Heart right ventricle (tissue), 16 donors: Measurements from ENCODE around the gene NFIB. TPM values are rescaled to one million over a fixed set of nuclear protein-coding genes. Genes with fewer than 3 reads are reported as not detected.

ENCODE experiments used
- ATAC-seq, 8 donors: fragments of 200-7000 bp; cut with Tn5 transposase; one replicate each; pipeline ENCODE4 v1.9.1; 2020; ENCODE audit warnings: mild to moderate bottlenecking in 8 of 8, moderate library complexity in 8 of 8, moderate number of reproducible peaks in 1 of 8
- DNase-seq, 2 donors: peaks; one replicate each; pipeline ENCODE4 v3.0.0-alpha.2; 2020
- H3K27ac ChIP-seq, 10 donors: fragments of 200-600 bp; sonication (generic) in 2 of 10; one replicate each; pipeline versions ENCODE4 v1.5.0 to v1.8.0; 2020 to 2022; ENCODE audit warnings: mild to moderate bottlenecking in 3 of 10
- H3K27me3 ChIP-seq, 7 donors: fragments of 200-600 bp; one replicate each; pipeline ENCODE4 v1.8.0; 2021 to 2022; ENCODE audit warnings: mild to moderate bottlenecking in 2 of 7
- H3K36me3 ChIP-seq, 9 donors: fragments of 200-600 bp; sonication (generic) in 1 of 9; one replicate each; pipeline versions ENCODE4 v1.5.0 to v1.8.0; 2020 to 2022; ENCODE audit warnings: mild to moderate bottlenecking in 2 of 9
- H3K4me1 ChIP-seq, 9 donors: fragments of 200-600 bp; sonication (generic) in 1 of 9; one replicate each; pipeline versions ENCODE4 v1.5.0 to v1.8.0; 2020 to 2022; ENCODE audit warnings: mild to moderate bottlenecking in 4 of 9
- H3K4me3 ChIP-seq, 10 donors: fragments of 200-600 bp; sonication (generic) in 2 of 10; one replicate each; pipeline versions ENCODE4 v1.5.0 to v1.8.0; 2020 to 2022; ENCODE audit warnings: mild to moderate bottlenecking in 7 of 10, moderate library complexity in 2 of 10
- H3K9me3 ChIP-seq, 11 donors: fragments of 200-600 bp in 10 of 11; sonication (generic) in 2 of 11; one replicate each; pipeline versions ENCODE4 v1.5.0 to v1.8.0; 2013 to 2022; ENCODE audit warnings: mild to moderate bottlenecking in 2 of 11, control low read depth in 1 of 11, moderate library complexity in 1 of 11
- CTCF ChIP-seq, 9 donors: fragments of 200-600 bp; sonication (generic) in 2 of 9; IDR thresholded peaks; one replicate each; pipeline versions ENCODE4 v1.5.0 to v1.8.0; 2021 to 2022; ENCODE audit warnings: antibody characterized with exemption in 9 of 9, mild to moderate bottlenecking in 5 of 9, moderate library complexity in 1 of 9
- WGBS, 2 donors: extraction: QIAGEN DNeasy Blood & Tissue Kit; methylation state at CpG; one replicate each; pipeline ENCODE4 v1.1.7; 2013; ENCODE audit warnings: inconsistent platforms in 1 of 2; 5-methylcytosine and 5-hydroxymethylcytosine counted together
- intact Hi-C, 10 donors: fragments of 100-400 bp; cut with DNase I; formaldehyde crosslinking; loops; one replicate each; pipeline versions ENCODE4 v1.11.1 to v1.14.2; 2022
- polyA plus RNA-seq, 2 donors: library from polyadenylated mRNA; stranded (reverse); fragments of 200-250 nt; gene quantifications; one replicate each; pipeline ENCODE4 v1.2.3, GENCODE V29; 2013
- total RNA-seq, 10 donors: library from RNA; stranded (reverse); fragmentation: NEBNext Ultra II Directional in 3 of 10; extraction: Animal tissue kit (Norgen Biotek cat#: 25700) in 3 of 10; gene quantifications; one replicate each; pipeline versions ENCODE4 v1.2.1 to v1.2.4, GENCODE V29; 2021 to 2023
- donor health status: Arrhythmogenic right ventricular cardiomyopathy.
- donor health status: ischemic (EF 13 %, LVEDD 7.1; RV severe dilation, severe dysfunction).
- donor health status: healthy with polysubstance abuse.
- donor health status: DM: no; HTN: yes; CAD: no.
- donor health status: DM: no; HTN: no; CAD: no.
- donor health status: ischemic (EF 25% LVEDD 6.9; RV normal size, moderate dysfunction).
- donor health status: ischemic (EF 25% LVEDD 5.7; RV mildly dilated, moderate dysfunction).
- donor health status: healthy.
- donor health status: DM: yes; HTN: yes; CAD: no.
- donor health status: Ischemic cardiomyopathy.
- donor health status: ischemic (EF 35%, LVEDD 5.7; RV mildly dilated, moderate dysfunction).
- donor health status: nonischemic (EF 11% LVEDD 7.7; RV severe dilation, severe dysfunction).
- donor health status: DM: yes; HTN: yes; CAD: no.
- donor health status: PGD.
- donor health status: ischemic (EF 29% LVEDD 5.4; RV normal size, mild dysfunction).
- donor health status: nonischemic (EF 23%, LVEDD 6.1; RV moderate dilation, normal function).

The NFIB gene
- total and polyA plus RNA-seq, 12 donors: 16.7 to 145 (median 124) TPM

DNA sequence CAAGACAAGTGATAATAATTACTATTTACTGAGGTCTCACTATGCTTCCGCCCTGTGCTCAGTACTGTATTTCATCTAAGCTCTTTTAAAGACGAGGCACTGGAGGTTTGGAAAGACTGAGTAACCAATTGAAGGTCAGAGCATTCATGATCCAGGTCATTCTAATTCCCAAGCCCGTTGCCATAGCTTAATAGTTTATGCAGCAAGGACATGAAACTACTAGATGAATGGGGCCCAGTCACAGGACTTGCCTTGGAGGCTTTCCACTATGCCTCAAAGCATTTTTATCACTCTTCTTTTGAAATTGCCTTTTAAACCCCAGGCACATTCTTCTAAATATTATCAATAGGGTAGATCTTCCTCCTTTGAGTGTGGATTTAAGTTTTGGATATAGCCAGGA, 17.2 kb upstream of the NFIB start:
- Histone ChIP-seq H3K27ac (peak overlapping the region in 1 of 10 donors; percentile 3), H3K9me3 (peaks cover 0 to 4% (median 0%) of the 10 kb centered on the region in 11 donors), H3K36me3 (no peaks in the 10 kb centered on the region), H3K4me3 (no peak overlapping the region), H3K27me3 (no peaks in the 10 kb centered on the region), H3K4me1 (peaks cover 0 to 12% (median 7%) of the 10 kb centered on the region in 9 donors)
- ATAC-seq: peak in 1 of 8 donors; percentile 22
- intact Hi-C loops: no loop called here
- 83 to 89% methylated on average over 3 of the region's 3 CpGs for WGBS, 2 donors
- TF ChIP-seq CTCF (IDR thresholded peaks at IDR 0.05): no peak
- no peak for DNase-seq

DNA sequence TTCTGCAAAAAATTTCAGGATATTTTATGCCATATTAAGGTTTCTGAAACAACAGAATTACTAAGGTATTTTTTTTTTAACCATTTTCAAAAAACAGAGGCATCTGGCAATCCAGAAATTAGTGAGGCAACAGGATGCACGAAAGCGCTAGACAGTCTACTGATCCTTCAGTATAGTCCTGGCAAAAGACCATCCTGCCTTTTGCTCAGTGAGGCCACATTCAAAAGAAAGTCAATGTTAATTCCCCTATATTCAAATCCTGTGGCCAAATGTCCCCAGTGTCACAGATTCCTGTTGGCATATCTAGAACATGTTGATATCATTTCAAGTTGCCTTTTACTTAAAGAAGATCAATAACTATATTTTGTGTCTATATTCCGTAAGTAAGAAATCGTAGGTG, 13.1 kb upstream of the NFIB start:
- intact Hi-C loops: loop anchor here in 3 of 10 donors (2.0 to 10.0 kb wide), 4 partner anchors 16 to 882 kb away; no protein-coding TSS in a partner anchor
- TF ChIP-seq CTCF (IDR thresholded peaks at IDR 0.05): no peak
- peaks cover 0 to 20% (median 0%) of the 10 kb centered on the region in 7 donors for H3K27me3 ChIP-seq
- no peaks in the 10 kb centered on the region for H3K9me3 ChIP-seq
- H3K36me3 ChIP-seq: no peaks in the 10 kb centered on the region
- peaks cover 0 to 43% (median 26%) of the 10 kb centered on the region in 9 donors for H3K4me1 ChIP-seq
- no peak for ATAC-seq
- no peak overlapping the region for H3K4me3 ChIP-seq
- WGBS, 2 donors: 85 to 92% methylated on average over 4 of the region's 4 CpGs
- H3K27ac ChIP-seq: peak overlapping the region in 1 of 10 donors; percentile 24
- DNase-seq: no peak

DNA sequence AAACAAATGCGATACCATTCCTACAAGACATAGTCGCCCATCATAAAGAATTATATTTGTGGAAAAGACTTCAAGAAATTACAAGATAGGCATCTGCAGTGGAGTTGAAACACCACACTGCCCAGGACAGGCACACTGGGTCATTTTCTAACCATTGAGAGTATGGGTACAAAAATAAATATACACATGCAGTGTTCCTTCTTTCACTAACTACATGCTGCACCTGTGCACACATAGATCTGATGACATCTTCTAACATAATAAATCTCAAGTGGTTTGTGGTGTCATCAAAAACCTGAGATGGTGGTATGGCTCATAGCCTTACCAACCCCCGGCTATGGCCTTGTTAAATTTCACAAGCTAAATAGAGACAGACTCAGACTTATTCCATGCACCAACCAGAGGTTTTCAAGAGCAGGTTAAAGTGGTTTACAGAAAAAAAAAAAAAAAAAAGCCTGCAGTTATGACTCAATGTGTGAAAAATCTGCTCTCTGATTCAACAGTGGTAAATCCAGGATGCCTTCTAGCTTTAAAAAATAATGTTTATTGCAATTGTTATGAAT, 12.4 kb upstream of the NFIB start:
- ATAC-seq (no peak), DNase-seq (no peak)
- H3K27ac ChIP-seq: peak overlapping the region in 3 of 10 donors; percentile 24 to 100 (median 26)
- intact Hi-C loops: loop anchor here in 3 of 10 donors (2.0 to 10.0 kb wide), 4 partner anchors 16 to 882 kb away; no protein-coding TSS in a partner anchor
- no peak for TF ChIP-seq CTCF (IDR thresholded peaks at IDR 0.05)
- H3K4me3 ChIP-seq: no peak overlapping the region
- WGBS, 2 donors: 86 to 91% methylated on average over 3 of the region's 3 CpGs
- no peaks in the 10 kb centered on the region for H3K9me3 ChIP-seq
- peaks cover 0 to 48% (median 29%) of the 10 kb centered on the region in 9 donors for H3K4me1 ChIP-seq
- H3K27me3 ChIP-seq: peaks cover 0 to 20% (median 0%) of the 10 kb centered on the region in 7 donors
- H3K36me3 ChIP-seq: no peaks in the 10 kb centered on the region

- no peak for ATAC-seq
- Histone ChIP-seq H3K9me3 (no peaks in the 10 kb centered on the region), H3K27ac (peak overlapping the region in 4 of 10 donors; percentile 18 to 100 (median 66)), H3K36me3 (no peaks in the 10 kb centered on the region), H3K27me3 (peaks cover 0 to 20% (median 0%) of the 10 kb centered on the region in 7 donors), H3K4me1 (peaks cover 0 to 60% (median 35%) of the 10 kb centered on the region in 9 donors), H3K4me3 (no peak overlapping the region)
- intact Hi-C loops: loop anchor here in 2 of 10 donors (5.0 to 10.0 kb wide), 3 partner anchors 107 to 880 kb away; no protein-coding TSS in a partner anchor
- DNase-seq: no peak
- no peak for TF ChIP-seq CTCF (IDR thresholded peaks at IDR 0.05)
Measured at GRCh38 chr9:14325147-14325546, 11.2 kb upstream of the NFIB start.
